ENCODE data around the gene CCHCR1.

- TF ChIP-seq CTCF (IDR thresholded peaks at IDR 0.05; ENCODE audit: control extremely low read depth in 1 of 3, insufficient read depth in 1 of 3, low read depth in 1 of 3, low read length in 3 of 3), result peak; percentile 24 to 40 (median 36); a peak in 3 of 4 replicates
- peak; percentile 30; the same call in 1 of the 2 replicates for TF ChIP-seq MAX (IDR thresholded peaks at IDR 0.05)
These were observed 5.0 kb upstream of the CCHCR1 start for GRCh38 chr6:31162463-31163165.
